ENCODE results near the gene CAMSAP2. TPM values are rescaled to one million over a fixed set of nuclear protein-coding genes. Genes with fewer than 3 reads are reported as not detected.

Gene CAMSAP2
- polyA plus RNA-seq, 2 of the 4 experiments (the other 2 are of a cell fraction) = 17.3 to 28.5 TPM

- POLR2A ChIA-PET = no interaction called here
- H3K4me1 ChIP-seq = peaks cover 95% of the 10 kb centered on the region
- no peak overlapping the region for H3K4me3 ChIP-seq
- CTCF ChIA-PET = interaction anchor here (0.8 to 2.4 kb wide), 4 partner anchors 8 to 143 kb away, joined by 3 to 8 read pairs (median 6); no protein-coding TSS in a partner anchor
- ATAC-seq (no peak), DNase-seq (ENCODE audit: low read depth in 1 of 2, low spot score in 1 of 2) (no peak), FAIRE-seq (no peak)
- peak overlapping the region; percentile 94; the same call in 2 of the 3 replicates for H3K4me2 ChIP-seq
- 89% methylated on average over 5 of the region's 10 CpGs for WGBS (ENCODE audit: missing lambda C conversion rate)
- TF ChIP-seq PHF8 (IDR thresholded peaks at IDR 0.05; ENCODE audit: borderline replicate concordance, low read depth) = no peak
- TF ChIP-seq PBX3 (IDR thresholded peaks at IDR 0.05) = no peak
- no peak for TF ChIP-seq ELK1 (IDR thresholded peaks at IDR 0.05; ENCODE audit: low read depth, low read length)
- TF ChIP-seq HOXA7 (CRISPR knock-in tag; IDR thresholded peaks at IDR 0.05) = no peak
- TF ChIP-seq CEBPB (IDR thresholded peaks at IDR 0.05) = no peak
- no peak for TF ChIP-seq CBX2 (IDR thresholded peaks at IDR 0.05; ENCODE audit: borderline replicate concordance, low read depth)
- no peak for TF ChIP-seq FOXS1 (CRISPR knock-in tag; IDR thresholded peaks at IDR 0.05)
- no peak for TF ChIP-seq MAZ (IDR thresholded peaks at IDR 0.05; ENCODE audit: borderline replicate concordance, low read depth, low read length)
- H3K9me3 ChIP-seq = no peaks in the 10 kb centered on the region
- H3K27ac ChIP-seq = peak overlapping the region; percentile 100
Observed at GRCh38 chr1:200899451-200899915, 160.8 kb downstream of the CAMSAP2 start.

- H3K4me2 ChIP-seq = no peak overlapping the region
- H3K27ac ChIP-seq = peak overlapping the region; percentile 100
- 94% methylated on average over 14 of the region's 16 CpGs for WGBS (ENCODE audit: missing lambda C conversion rate)
- ATAC-seq = no peak
- peaks cover 95% of the 10 kb centered on the region for H3K4me1 ChIP-seq
- TF ChIP-seq MAX (IDR thresholded peaks at IDR 0.05) (no peak), FOSL2 (IDR thresholded peaks at IDR 0.05) (no peak), FOSL2 (CRISPR knock-in tag; IDR thresholded peaks at IDR 0.05) (no peak), ZC3H11A (IDR thresholded peaks at IDR 0.05) (no peak), ESRRA (IDR thresholded peaks at IDR 0.05; ENCODE audit: borderline replicate concordance, low read length) (no peak), EP300 (IDR thresholded peaks at IDR 0.05) (no peak), CBX2 (IDR thresholded peaks at IDR 0.05; ENCODE audit: borderline replicate concordance, low read depth) (no peak), FOXS1 (CRISPR knock-in tag; IDR thresholded peaks at IDR 0.05) (no peak), SMC3 (IDR thresholded peaks at IDR 0.05) (no peak), MAZ (IDR thresholded peaks at IDR 0.05; ENCODE audit: borderline replicate concordance, low read depth, low read length) (no peak), HOXB5 (CRISPR knock-in tag; IDR thresholded peaks at IDR 0.05) (no peak), POLR2A (IDR thresholded peaks at IDR 0.05; ENCODE audit: low read length) (no peak), BHLHE40 (IDR thresholded peaks at IDR 0.05; ENCODE audit: low read depth, low read length) (no peak), EHMT2 (IDR thresholded peaks at IDR 0.05; ENCODE audit: low read depth) (no peak), CBX8 (IDR thresholded peaks at IDR 0.05) (no peak), MYC (IDR thresholded peaks at IDR 0.05; ENCODE audit: borderline replicate concordance, low read length) (no peak)
- no peak for FAIRE-seq
- ChIA-PET CTCF (interaction anchor here (0.8 to 2.4 kb wide), 5 partner anchors 9 to 143 kb away, joined by 3 to 8 read pairs (median 4); no protein-coding TSS in a partner anchor), POLR2A (interaction anchor here (0.5 kb wide), 1 partner anchor 951 kb away, joined by 3 read pairs; no protein-coding TSS in a partner anchor)
- no peak overlapping the region for H3K4me3 ChIP-seq
- no peak for DNase-seq (ENCODE audit: low read depth in 1 of 2, low spot score in 1 of 2)
- no peaks in the 10 kb centered on the region for H3K9me3 ChIP-seq
Observed at GRCh38 chr1:200899954-200900867, 161.5 kb downstream of the CAMSAP2 start.

Data from A549 (cell line).